B cell (primary cell): Measurements from ENCODE around the gene SYNJ1.
"Not testable (repeated sequence)": the region's sequence is repeated elsewhere in the genome, so short reads cannot be mapped to it uniquely, and the experiment has no call there.

Experiments used
- EZH2 ChIP-seq: IDR thresholded peaks from 2 replicates; pipeline ENCODE4 v1.6.1; 2012; ENCODE audit warnings: borderline replicate concordance, low read depth, mild to moderate bottlenecking, moderate library complexity, low read length; ENCODE audit not compliant: insufficient read depth, poor library complexity, severe bottlenecking
- TF ChIP-seq, protein P1 (sequence below): fragments of 200-600 bp; IDR thresholded peaks from one replicate; pipeline ENCODE4 v1.8.0; 2022; ENCODE audit warnings: antibody characterized with exemption, mild to moderate bottlenecking

- TF ChIP-seq, protein P1, sequence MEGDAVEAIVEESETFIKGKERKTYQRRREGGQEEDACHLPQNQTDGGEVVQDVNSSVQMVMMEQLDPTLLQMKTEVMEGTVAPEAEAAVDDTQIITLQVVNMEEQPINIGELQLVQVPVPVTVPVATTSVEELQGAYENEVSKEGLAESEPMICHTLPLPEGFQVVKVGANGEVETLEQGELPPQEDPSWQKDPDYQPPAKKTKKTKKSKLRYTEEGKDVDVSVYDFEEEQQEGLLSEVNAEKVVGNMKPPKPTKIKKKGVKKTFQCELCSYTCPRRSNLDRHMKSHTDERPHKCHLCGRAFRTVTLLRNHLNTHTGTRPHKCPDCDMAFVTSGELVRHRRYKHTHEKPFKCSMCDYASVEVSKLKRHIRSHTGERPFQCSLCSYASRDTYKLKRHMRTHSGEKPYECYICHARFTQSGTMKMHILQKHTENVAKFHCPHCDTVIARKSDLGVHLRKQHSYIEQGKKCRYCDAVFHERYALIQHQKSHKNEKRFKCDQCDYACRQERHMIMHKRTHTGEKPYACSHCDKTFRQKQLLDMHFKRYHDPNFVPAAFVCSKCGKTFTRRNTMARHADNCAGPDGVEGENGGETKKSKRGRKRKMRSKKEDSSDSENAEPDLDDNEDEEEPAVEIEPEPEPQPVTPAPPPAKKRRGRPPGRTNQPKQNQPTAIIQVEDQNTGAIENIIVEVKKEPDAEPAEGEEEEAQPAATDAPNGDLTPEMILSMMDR: not testable (repeated sequence)
- not testable (repeated sequence) for TF ChIP-seq EZH2
Measured at GRCh38 chr21:32661981-32662380, 65.8 kb downstream of the SYNJ1 start.
